ENCODE measurements around the gene PSORS1C1. TPM values are rescaled to one million over a fixed set of nuclear protein-coding genes. Genes with fewer than 3 reads are reported as not detected.

PSORS1C1 gene
- polyA plus RNA-seq, 1 of the 3 experiments (the other 2 are of a cell fraction): 3.1 TPM

- TF ChIP-seq CTCF (IDR thresholded peaks at IDR 0.05) (no peak), RAD21 (IDR thresholded peaks at IDR 0.05; ENCODE audit: low read length) (no peak)
Measured at GRCh38 chr6:31121131-31121790, 6.7 kb downstream of the PSORS1C1 start (continued).

- ChIA-PET POLR2A (no interaction called here), CTCF (interaction anchor here (1.0 to 2.0 kb wide), 3 partner anchors 69 to 244 kb away, joined by 3 to 4 read pairs (median 4); no protein-coding TSS in a partner anchor)
- no peak overlapping the region for H3K4me3 ChIP-seq (ENCODE audit: low read depth in 2 of 2, low read length in 1 of 2)
- H3K9me3 ChIP-seq: no peaks in the 10 kb centered on the region
- no peak overlapping the region for H2AFZ ChIP-seq (ENCODE audit: low read depth)
- peak overlapping the region; percentile 21; the same call in 1 of the 2 replicates for H3K9ac ChIP-seq
- peak overlapping the region in 1 of 2 experiments; percentile 61; a peak in 2 of 4 replicates for H3K27ac ChIP-seq (ENCODE audit: low read depth in 2 of 2, low read length in 1 of 2)
- H3F3A ChIP-seq (replicated peaks; ENCODE audit: insufficient read depth): peaks cover 3% of the 10 kb centered on the region
- no peaks in the 10 kb centered on the region for H3K36me3 ChIP-seq (replicated peaks in 1 of 2; ENCODE audit: control insufficient read depth in 1 of 2, insufficient read depth in 2 of 2, low read length in 1 of 2)
- H3K27me3 ChIP-seq (ENCODE audit: insufficient read depth): no peaks in the 10 kb centered on the region
- H3K4me2 ChIP-seq: peak overlapping the region; percentile 75; the same call in 1 of the 2 replicates
- H4K20me1 ChIP-seq (ENCODE audit: insufficient read depth): 0 out of 2 replicates have a peak, but pooled peaks cover 3% of the 10 kb centered on the region
- 39% methylated on average over 16 of the region's 16 CpGs for WGBS (ENCODE audit: low lambda C conversion rate)
- DNase-seq: peak; percentile 48
- peaks cover 2 to 8% of the 10 kb centered on the region in 2 experiments; a peak in 2 of 4 replicates for H3K4me1 ChIP-seq (ENCODE audit: control insufficient read depth in 1 of 2, insufficient read depth in 2 of 2, low read depth in 1 of 2, low read length in 1 of 2)
- TF ChIP-seq NFIC (IDR thresholded peaks at IDR 0.05; ENCODE audit: borderline replicate concordance) (peak; percentile 95), MXI1 (IDR thresholded peaks at IDR 0.05; ENCODE audit: low read depth, low read length) (peak; percentile 30; the same call in 1 of the 2 replicates), USF1 (IDR thresholded peaks at IDR 0.05; ENCODE audit: borderline replicate concordance, low read depth) (peak; percentile 69; the same call in 1 of the 2 replicates), CHD2 (IDR thresholded peaks at IDR 0.05; ENCODE audit: low read length, partially characterized antibody) (no peak), POLR2AphosphoS5 (IDR thresholded peaks at IDR 0.05; ENCODE audit: low read depth, low read length) (peak; percentile 18; the same call in 1 of the 2 replicates), PBX3 (IDR thresholded peaks at IDR 0.05) (peak; percentile 40; the same call in 1 of the 2 replicates), YY1 (IDR thresholded peaks at IDR 0.05; ENCODE audit: low read depth) (no peak), MAX (IDR thresholded peaks at IDR 0.05; ENCODE audit: low read depth) (peak; percentile 91), TCF12 (IDR thresholded peaks at IDR 0.05) (peak; percentile 61; the same call in 1 of the 2 replicates)
- peaks cover 4% of the 10 kb centered on the region; the same call in 1 of the 2 replicates for H3K79me2 ChIP-seq (ENCODE audit: insufficient read depth)
- H3K9me2 ChIP-seq: no peaks in the 10 kb centered on the region
Measured at GRCh38 chr6:31122791-31123706, 8.4 kb downstream of the PSORS1C1 start.
